GM23338 (cell line): ENCODE results near the gene MAP3K6. TPM values are rescaled to one million over a fixed set of nuclear protein-coding genes. Genes with fewer than 3 reads are reported as not detected.

Experiments
- ATAC-seq: fragments of 200-7000 bp; cut with Tn5 transposase; 3 replicates; pipeline ENCODE4 v1.9.1; 2020
- DNase-seq: peaks from one replicate; pipeline ENCODE4 v3.0.0-alpha.2; 2015; ENCODE audit warnings: low spot score
- H2AFZ ChIP-seq: fragments of 200-600 bp; sonication (generic); 2 replicates; pipeline ENCODE4 v1.8.0; 2016; ENCODE audit warnings: antibody characterized with exemption, mild to moderate bottlenecking, moderate library complexity
- H3F3A ChIP-seq: fragments of 200-600 bp; sonication (generic); replicated peaks from 2 replicates; pipeline ENCODE4 v1.8.0; 2017; ENCODE audit warnings: antibody characterized with exemption, mixed run types, low read depth
- H3K27ac ChIP-seq: fragments of 200-600 bp; sonication (generic); 2 replicates; pipeline ENCODE4 v1.6.1; 2016; ENCODE audit warnings: low read depth
- H3K27me3 ChIP-seq: fragments of 200-600 bp; sonication (generic); 2 replicates; pipeline ENCODE4 v1.8.0; 2016; ENCODE audit warnings: mild to moderate bottlenecking, mixed run types, moderate library complexity; ENCODE audit not compliant: insufficient read depth
- H3K36me3 ChIP-seq: fragments of 200-600 bp; sonication (generic); 2 replicates; pipeline ENCODE4 v1.8.0; 2016; ENCODE audit warnings: mild to moderate bottlenecking; ENCODE audit not compliant: insufficient read depth
- H3K4me1 ChIP-seq: fragments of 200-600 bp; sonication (generic); 2 replicates; pipeline ENCODE4 v1.8.0; 2016; ENCODE audit warnings: mild to moderate bottlenecking, moderate library complexity; ENCODE audit not compliant: insufficient read depth
- H3K4me2 ChIP-seq: fragments of 200-600 bp; sonication (generic); 2 replicates; pipeline ENCODE4 v1.7.1; 2017; ENCODE audit warnings: mixed run types
- H3K4me3 ChIP-seq: fragments of 200-600 bp; sonication (generic); 2 replicates; pipeline ENCODE4 v1.6.1; 2016; ENCODE audit warnings: mixed run types
- H3K79me2 ChIP-seq: fragments of 200-600 bp; sonication (generic); replicated peaks from 2 replicates; pipeline ENCODE4 v1.8.0; 2017; ENCODE audit warnings: mild to moderate bottlenecking; ENCODE audit not compliant: insufficient read depth
- H3K9me2 ChIP-seq: fragments of 200-600 bp; sonication (generic); 2 replicates; pipeline ENCODE4 v1.8.0; 2017; ENCODE audit not compliant: insufficient read depth
- H4K20me1 ChIP-seq: fragments of 200-600 bp; sonication (generic); replicated peaks from 2 replicates; pipeline ENCODE4 v1.8.0; 2017; ENCODE audit warnings: mild to moderate bottlenecking; ENCODE audit not compliant: insufficient read depth
- H3K27ac Mint-ChIP-seq: 2 replicates; pipeline ENCODE4 v1.8.0; 2020; ENCODE audit warnings: inconsistent platforms, mild to moderate bottlenecking, moderate library complexity, mixed read lengths
- H3K27me3 Mint-ChIP-seq: 3 replicates; pipeline ENCODE4 v1.8.0; 2022; ENCODE audit warnings: low read depth, mild to moderate bottlenecking, moderate library complexity, mixed read lengths, inconsistent platforms; ENCODE audit not compliant: insufficient read depth, poor library complexity
- H3K36me3 Mint-ChIP-seq: 3 replicates; pipeline ENCODE4 v1.8.0; 2021; ENCODE audit warnings: low read depth, mild to moderate bottlenecking, inconsistent platforms, moderate library complexity, mixed read lengths
- H3K4me1 Mint-ChIP-seq: 3 replicates; pipeline ENCODE4 v1.8.0; 2020; ENCODE audit warnings: mild to moderate bottlenecking, inconsistent platforms, mixed read lengths
- H3K4me3 Mint-ChIP-seq: 3 replicates; pipeline ENCODE4 v1.8.0; 2021; ENCODE audit warnings: moderate library complexity, mild to moderate bottlenecking, inconsistent platforms, mixed read lengths
- H3K9me3 Mint-ChIP-seq: 3 replicates; pipeline ENCODE4 v1.8.0; 2020; ENCODE audit warnings: moderate library complexity, mild to moderate bottlenecking, inconsistent platforms, mixed read lengths
- EZH2 ChIP-seq: fragments of 200-600 bp; sonication (generic); IDR thresholded peaks from one replicate; pipeline ENCODE4 v1.8.0; 2017; ENCODE audit warnings: antibody characterized with exemption, mild to moderate bottlenecking, low read depth; ENCODE audit not compliant: unreplicated experiment
- JUNB ChIP-seq: IDR thresholded peaks from one replicate; pipeline ENCODE4 v1.6.1; 2016; ENCODE audit warnings: antibody characterized with exemption; ENCODE audit not compliant: unreplicated experiment
- POLR2AphosphoS5 ChIP-seq: IDR thresholded peaks from 2 replicates; pipeline ENCODE4 v1.6.1; 2016; ENCODE audit warnings: antibody characterized with exemption, low read depth
- STAT1 ChIP-seq: IDR thresholded peaks from one replicate; pipeline ENCODE4 v1.6.1; 2016; ENCODE audit warnings: antibody characterized with exemption; ENCODE audit not compliant: unreplicated experiment
- ZNF114 ChIP-seq: fragments of 250-450 bp; sonication (Bioruptor Pico); IDR thresholded peaks from 2 replicates; pipeline ENCODE4 v1.5.0; 2020; ENCODE audit warnings: mild to moderate bottlenecking, moderate library complexity
- ZNF331 ChIP-seq: fragments of 250-450 bp; sonication (Bioruptor Pico); IDR thresholded peaks from 2 replicates; pipeline ENCODE4 v1.5.0; 2020; ENCODE audit warnings: low read depth, mild to moderate bottlenecking, moderate library complexity
- polyA plus RNA-seq: library from polyadenylated mRNA; unstranded; fragments of >200 nt; fragmentation: Nextera tagmentation; extraction: Ambion mirVana; gene quantifications from 2 replicates; pipeline ENCODE4 v1.2.1, GENCODE V29; 2016
- total RNA-seq: library from RNA; depleted of rRNA; stranded (reverse); fragments of >200 nt; shearing (Covaris generic); gene quantifications from 2 replicates; pipeline ENCODE4 v1.2.3, GENCODE V29; 2014
- TF ChIP-seq, protein P1 (sequence below), 2 experiments: fragments of 200-600 bp in 1 of 2; sonication (generic) in 1 of 2; conservative IDR thresholded peaks; 2 replicates each; pipeline versions ENCODE4 v1.5.1 to v1.6.1; 2016 to 2017; ENCODE audit warnings: antibody characterized with exemption in 2 of 2, low read depth in 2 of 2, mild to moderate bottlenecking in 2 of 2, moderate library complexity in 1 of 2
- TF ChIP-seq, protein P2 (sequence below): fragments of 250-450 bp; sonication (Bioruptor Pico); IDR thresholded peaks from 2 replicates; pipeline ENCODE4 v1.5.0; 2020; ENCODE audit warnings: mild to moderate bottlenecking, moderate library complexity
- TF ChIP-seq, protein P3 (sequence below): IDR thresholded peaks from 2 replicates; pipeline ENCODE4 v1.6.1; 2016; ENCODE audit warnings: antibody characterized with exemption

MAP3K6 gene
- total and polyA plus RNA-seq, 2 experiments from 2014 or later, result 8.2 to 10.6 TPM

DNA sequence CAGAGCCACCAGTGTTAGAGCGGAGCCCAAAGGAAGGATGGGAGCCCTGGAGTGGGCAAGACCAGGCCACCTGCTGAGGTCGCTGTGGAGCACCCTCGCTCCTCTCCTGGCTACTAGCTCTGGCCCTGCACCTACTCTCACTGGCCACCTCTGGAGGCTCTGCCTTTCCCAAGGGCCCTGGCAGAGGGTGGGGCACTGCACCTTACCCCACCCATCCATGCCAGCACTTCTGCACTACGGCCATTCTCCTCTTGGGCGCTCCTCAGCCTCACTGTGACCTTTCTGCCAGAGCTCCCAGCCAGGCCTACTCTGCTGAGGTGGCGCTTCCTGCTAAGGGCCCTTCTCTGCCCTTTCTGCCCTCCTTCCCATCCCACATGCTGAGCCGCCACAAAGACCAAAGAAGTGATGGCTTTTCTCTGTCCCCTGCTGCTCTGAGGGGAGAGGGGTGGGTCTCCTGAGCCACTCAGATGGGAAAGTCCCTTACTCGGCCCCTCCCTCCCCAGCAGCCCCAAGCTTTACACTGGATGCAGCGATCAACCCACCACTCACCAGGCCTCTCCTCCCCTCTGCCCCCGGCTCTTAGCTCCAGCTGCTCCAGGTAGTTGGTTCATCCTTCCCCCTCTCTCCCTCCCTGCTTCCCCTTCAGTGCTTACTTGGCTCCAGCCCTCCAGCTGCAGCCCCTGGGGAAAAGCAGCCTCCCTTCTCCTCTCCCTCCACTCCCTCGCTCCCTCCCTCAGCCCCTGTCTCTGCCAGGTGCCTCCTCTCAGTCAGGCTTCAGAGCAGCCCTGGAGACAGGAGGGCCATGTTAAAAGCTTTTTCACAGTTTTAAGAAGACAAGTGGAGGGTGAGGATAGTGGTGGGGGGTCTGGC, 59.6 kb downstream of the MAP3K6 start:
- peak overlapping the region; percentile 42 for H3K4me3 ChIP-seq
- no peaks in the 10 kb centered on the region for H3K36me3 Mint-ChIP-seq
- peaks cover 3% of the 10 kb centered on the region; the same call in 1 of the 2 replicates for H3F3A ChIP-seq
- H3K4me3 Mint-ChIP-seq, result peak overlapping the region; percentile 57
- peak overlapping the region; percentile 90 for H3K27ac Mint-ChIP-seq
- H3K9me3 Mint-ChIP-seq, result no peaks in the 10 kb centered on the region
- H3K27me3 Mint-ChIP-seq, result peaks cover 12% of the 10 kb centered on the region
- no peak for TF ChIP-seq STAT1
- TF ChIP-seq, protein P1, sequence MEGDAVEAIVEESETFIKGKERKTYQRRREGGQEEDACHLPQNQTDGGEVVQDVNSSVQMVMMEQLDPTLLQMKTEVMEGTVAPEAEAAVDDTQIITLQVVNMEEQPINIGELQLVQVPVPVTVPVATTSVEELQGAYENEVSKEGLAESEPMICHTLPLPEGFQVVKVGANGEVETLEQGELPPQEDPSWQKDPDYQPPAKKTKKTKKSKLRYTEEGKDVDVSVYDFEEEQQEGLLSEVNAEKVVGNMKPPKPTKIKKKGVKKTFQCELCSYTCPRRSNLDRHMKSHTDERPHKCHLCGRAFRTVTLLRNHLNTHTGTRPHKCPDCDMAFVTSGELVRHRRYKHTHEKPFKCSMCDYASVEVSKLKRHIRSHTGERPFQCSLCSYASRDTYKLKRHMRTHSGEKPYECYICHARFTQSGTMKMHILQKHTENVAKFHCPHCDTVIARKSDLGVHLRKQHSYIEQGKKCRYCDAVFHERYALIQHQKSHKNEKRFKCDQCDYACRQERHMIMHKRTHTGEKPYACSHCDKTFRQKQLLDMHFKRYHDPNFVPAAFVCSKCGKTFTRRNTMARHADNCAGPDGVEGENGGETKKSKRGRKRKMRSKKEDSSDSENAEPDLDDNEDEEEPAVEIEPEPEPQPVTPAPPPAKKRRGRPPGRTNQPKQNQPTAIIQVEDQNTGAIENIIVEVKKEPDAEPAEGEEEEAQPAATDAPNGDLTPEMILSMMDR (conservative IDR thresholded peaks at IDR 0.05; ENCODE audit: low read depth in 2 of 2), result peak; percentile 50 to 73
- TF ChIP-seq EZH2, result no peak
- H4K20me1 ChIP-seq, result no peaks in the 10 kb centered on the region
- no peaks in the 10 kb centered on the region for H3K36me3 ChIP-seq
- no peaks in the 10 kb centered on the region for H3K27me3 ChIP-seq
- DNase-seq, result peak; percentile 82
- no peaks in the 10 kb centered on the region for H3K79me2 ChIP-seq
- H3K9me2 ChIP-seq, result no peaks in the 10 kb centered on the region
- H3K27ac ChIP-seq, result peak overlapping the region; percentile 90
- ATAC-seq, result peak; percentile 90
- H3K4me1 Mint-ChIP-seq, result peaks cover 29% of the 10 kb centered on the region
- peak overlapping the region; percentile 78 for H3K4me2 ChIP-seq
- peak overlapping the region; percentile 5; the same call in 1 of the 2 replicates for H2AFZ ChIP-seq
- peaks cover 26% of the 10 kb centered on the region for H3K4me1 ChIP-seq

DNA sequence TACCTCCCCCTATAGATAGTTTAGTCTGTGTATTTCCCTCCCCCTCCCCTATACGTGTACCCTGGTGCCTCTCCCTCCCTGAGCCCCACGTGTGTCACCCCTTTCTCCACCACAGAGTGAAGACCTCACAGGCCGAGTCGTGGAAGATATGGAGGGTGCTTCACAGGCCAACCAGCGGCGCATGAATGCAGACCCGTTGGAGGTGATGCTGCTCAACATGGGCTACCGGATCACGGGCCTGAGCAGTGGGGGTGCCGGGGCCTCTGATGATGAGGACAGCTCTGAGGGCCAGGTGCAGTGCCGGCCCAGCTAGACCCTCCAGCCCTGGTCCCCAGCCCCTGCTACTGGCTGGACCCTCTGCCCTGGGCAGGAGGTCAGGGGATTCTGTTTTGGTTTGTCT, 60.7 kb downstream of the MAP3K6 start:
- Histone ChIP-seq H3F3A (peaks cover 3% of the 10 kb centered on the region; the same call in 1 of the 2 replicates), H3K27me3 (no peaks in the 10 kb centered on the region), H3K9me2 (no peaks in the 10 kb centered on the region), H3K4me1 (peaks cover 35% of the 10 kb centered on the region), H3K27ac (no peak overlapping the region), H2AFZ (no peak overlapping the region), H3K36me3 (no peaks in the 10 kb centered on the region), H3K4me3 (no peak overlapping the region), H4K20me1 (no peaks in the 10 kb centered on the region), H3K4me2 (no peak overlapping the region), H3K79me2 (no peaks in the 10 kb centered on the region)
- no peaks in the 10 kb centered on the region for H3K9me3 Mint-ChIP-seq
- H3K4me1 Mint-ChIP-seq, result peaks cover 40% of the 10 kb centered on the region
- ATAC-seq, result no peak
- H3K27me3 Mint-ChIP-seq, result peaks cover 12% of the 10 kb centered on the region
- H3K36me3 Mint-ChIP-seq, result no peaks in the 10 kb centered on the region
- no peak for DNase-seq
- H3K27ac Mint-ChIP-seq, result no peak overlapping the region
- no peak overlapping the region for H3K4me3 Mint-ChIP-seq
- TF ChIP-seq EZH2, result no peak
- TF ChIP-seq, protein P1 (conservative IDR thresholded peaks at IDR 0.05; ENCODE audit: low read depth in 2 of 2), result no peak
- TF ChIP-seq JUNB, result no peak
- TF ChIP-seq, protein P2, sequence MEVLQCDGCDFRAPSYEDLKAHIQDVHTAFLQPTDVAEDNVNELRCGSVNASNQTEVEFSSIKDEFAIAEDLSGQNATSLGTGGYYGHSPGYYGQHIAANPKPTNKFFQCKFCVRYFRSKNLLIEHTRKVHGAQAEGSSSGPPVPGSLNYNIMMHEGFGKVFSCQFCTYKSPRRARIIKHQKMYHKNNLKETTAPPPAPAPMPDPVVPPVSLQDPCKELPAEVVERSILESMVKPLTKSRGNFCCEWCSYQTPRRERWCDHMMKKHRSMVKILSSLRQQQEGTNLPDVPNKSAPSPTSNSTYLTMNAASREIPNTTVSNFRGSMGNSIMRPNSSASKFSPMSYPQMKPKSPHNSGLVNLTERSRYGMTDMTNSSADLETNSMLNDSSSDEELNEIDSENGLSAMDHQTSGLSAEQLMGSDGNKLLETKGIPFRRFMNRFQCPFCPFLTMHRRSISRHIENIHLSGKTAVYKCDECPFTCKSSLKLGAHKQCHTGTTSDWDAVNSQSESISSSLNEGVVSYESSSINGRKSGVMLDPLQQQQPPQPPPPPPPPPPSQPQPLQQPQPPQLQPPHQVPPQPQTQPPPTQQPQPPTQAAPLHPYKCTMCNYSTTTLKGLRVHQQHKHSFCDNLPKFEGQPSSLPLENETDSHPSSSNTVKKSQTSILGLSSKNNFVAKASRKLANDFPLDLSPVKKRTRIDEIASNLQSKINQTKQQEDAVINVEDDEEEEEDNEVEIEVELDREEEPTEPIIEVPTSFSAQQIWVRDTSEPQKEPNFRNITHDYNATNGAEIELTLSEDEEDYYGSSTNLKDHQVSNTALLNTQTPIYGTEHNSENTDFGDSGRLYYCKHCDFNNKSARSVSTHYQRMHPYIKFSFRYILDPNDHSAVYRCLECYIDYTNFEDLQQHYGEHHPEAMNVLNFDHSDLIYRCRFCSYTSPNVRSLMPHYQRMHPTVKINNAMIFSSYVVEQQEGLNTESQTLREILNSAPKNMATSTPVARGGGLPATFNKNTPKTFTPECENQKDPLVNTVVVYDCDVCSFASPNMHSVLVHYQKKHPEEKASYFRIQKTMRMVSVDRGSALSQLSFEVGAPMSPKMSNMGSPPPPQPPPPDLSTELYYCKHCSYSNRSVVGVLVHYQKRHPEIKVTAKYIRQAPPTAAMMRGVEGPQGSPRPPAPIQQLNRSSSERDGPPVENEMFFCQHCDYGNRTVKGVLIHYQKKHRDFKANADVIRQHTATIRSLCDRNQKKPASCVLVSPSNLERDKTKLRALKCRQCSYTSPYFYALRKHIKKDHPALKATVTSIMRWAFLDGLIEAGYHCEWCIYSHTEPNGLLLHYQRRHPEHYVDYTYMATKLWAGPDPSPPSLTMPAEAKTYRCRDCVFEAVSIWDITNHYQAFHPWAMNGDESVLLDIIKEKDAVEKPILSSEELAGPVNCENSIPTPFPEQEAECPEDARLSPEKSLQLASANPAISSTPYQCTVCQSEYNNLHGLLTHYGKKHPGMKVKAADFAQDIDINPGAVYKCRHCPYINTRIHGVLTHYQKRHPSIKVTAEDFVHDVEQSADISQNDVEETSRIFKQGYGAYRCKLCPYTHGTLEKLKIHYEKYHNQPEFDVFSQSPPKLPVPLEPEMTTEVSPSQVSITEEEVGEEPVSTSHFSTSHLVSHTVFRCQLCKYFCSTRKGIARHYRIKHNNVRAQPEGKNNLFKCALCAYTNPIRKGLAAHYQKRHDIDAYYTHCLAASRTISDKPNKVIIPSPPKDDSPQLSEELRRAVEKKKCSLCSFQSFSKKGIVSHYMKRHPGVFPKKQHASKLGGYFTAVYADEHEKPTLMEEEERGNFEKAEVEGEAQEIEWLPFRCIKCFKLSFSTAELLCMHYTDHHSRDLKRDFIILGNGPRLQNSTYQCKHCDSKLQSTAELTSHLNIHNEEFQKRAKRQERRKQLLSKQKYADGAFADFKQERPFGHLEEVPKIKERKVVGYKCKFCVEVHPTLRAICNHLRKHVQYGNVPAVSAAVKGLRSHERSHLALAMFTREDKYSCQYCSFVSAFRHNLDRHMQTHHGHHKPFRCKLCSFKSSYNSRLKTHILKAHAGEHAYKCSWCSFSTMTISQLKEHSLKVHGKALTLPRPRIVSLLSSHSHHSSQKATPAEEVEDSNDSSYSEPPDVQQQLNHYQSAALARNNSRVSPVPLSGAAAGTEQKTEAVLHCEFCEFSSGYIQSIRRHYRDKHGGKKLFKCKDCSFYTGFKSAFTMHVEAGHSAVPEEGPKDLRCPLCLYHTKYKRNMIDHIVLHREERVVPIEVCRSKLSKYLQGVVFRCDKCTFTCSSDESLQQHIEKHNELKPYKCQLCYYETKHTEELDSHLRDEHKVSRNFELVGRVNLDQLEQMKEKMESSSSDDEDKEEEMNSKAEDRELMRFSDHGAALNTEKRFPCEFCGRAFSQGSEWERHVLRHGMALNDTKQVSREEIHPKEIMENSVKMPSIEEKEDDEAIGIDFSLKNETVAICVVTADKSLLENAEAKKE, result no peak
- no peak for TF ChIP-seq POLR2AphosphoS5
- no peak for TF ChIP-seq ZNF331 (CRISPR knock-in tag)
- TF ChIP-seq, protein P3, sequence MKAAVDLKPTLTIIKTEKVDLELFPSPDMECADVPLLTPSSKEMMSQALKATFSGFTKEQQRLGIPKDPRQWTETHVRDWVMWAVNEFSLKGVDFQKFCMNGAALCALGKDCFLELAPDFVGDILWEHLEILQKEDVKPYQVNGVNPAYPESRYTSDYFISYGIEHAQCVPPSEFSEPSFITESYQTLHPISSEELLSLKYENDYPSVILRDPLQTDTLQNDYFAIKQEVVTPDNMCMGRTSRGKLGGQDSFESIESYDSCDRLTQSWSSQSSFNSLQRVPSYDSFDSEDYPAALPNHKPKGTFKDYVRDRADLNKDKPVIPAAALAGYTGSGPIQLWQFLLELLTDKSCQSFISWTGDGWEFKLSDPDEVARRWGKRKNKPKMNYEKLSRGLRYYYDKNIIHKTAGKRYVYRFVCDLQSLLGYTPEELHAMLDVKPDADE, result no peak
- TF ChIP-seq ZNF114 (CRISPR knock-in tag), result no peak
